OCI-LY3 (cell line): ENCODE measurements around the gene ELAPOR1.

Experiments used
- H2AFZ ChIP-seq: fragments of 200-600, 300-600 bp; shearing (Covaris generic); 2 replicates; pipeline ENCODE4 v1.6.0; 2014; ENCODE audit warnings: antibody characterized with exemption, low read depth, low read length
- H3K27ac ChIP-seq: fragments of 200-600, 300-600 bp; sonication (generic); 2 replicates; pipeline ENCODE4 v1.5.1; 2014; ENCODE audit warnings: mild to moderate bottlenecking, low read length, moderate library complexity, mixed read lengths
- H3K27me3 ChIP-seq: fragments of 200-600, 300-600 bp; sonication (generic); 2 replicates; pipeline ENCODE4 v1.6.1; 2014; ENCODE audit warnings: low read depth, low read length, mixed read lengths
- H3K36me3 ChIP-seq: fragments of 200-600, 300-600 bp; sonication (generic); replicated peaks from 2 replicates; pipeline ENCODE3; 2014; ENCODE audit warnings: low read depth, low read length, mixed read lengths
- H3K4me1 ChIP-seq: fragments of 300-600, 200-600 bp; sonication (generic); 2 replicates; pipeline ENCODE4 v1.6.1; 2014; ENCODE audit warnings: low read length, mixed read lengths
- H3K4me2 ChIP-seq: fragments of 200-600, 300-600 bp; sonication (generic); 2 replicates; pipeline ENCODE4 v1.6.1; 2014; ENCODE audit warnings: low read length, mixed read lengths
- H3K4me3 ChIP-seq: fragments of 300-600, 200-600 bp; sonication (generic); 2 replicates; pipeline ENCODE4 v1.5.1; 2014; ENCODE audit warnings: antibody characterized with exemption, mild to moderate bottlenecking, low read length, moderate library complexity
- H3K79me2 ChIP-seq: fragments of 300-600, 200-600 bp; shearing (Covaris generic); 2 replicates; pipeline ENCODE4 v1.6.1; 2014; ENCODE audit warnings: mild to moderate bottlenecking, low read length, mixed read lengths
- H3K9ac ChIP-seq: fragments of 300-600, 200-600 bp; shearing (Covaris generic); 2 replicates; pipeline ENCODE4 v1.6.0; 2014; ENCODE audit warnings: mild to moderate bottlenecking, low read length, moderate library complexity
- H3K9me3 ChIP-seq: fragments of 200-600, 300-600 bp; shearing (Covaris generic); 2 replicates; pipeline ENCODE4 v1.6.1; 2014; ENCODE audit warnings: low read length, mixed read lengths; ENCODE audit not compliant: insufficient read depth
- H4K20me1 ChIP-seq: fragments of 200-600, 300-600 bp; sonication (generic); 2 replicates; pipeline ENCODE4 v1.6.1; 2016; ENCODE audit warnings: low read length, mixed read lengths; ENCODE audit not compliant: insufficient read depth
- CTCF ChIP-seq: fragments of 200-600, 300-600 bp; sonication (generic); IDR thresholded peaks from 2 replicates; pipeline ENCODE4 v1.5.1; 2014; ENCODE audit warnings: antibody characterized with exemption, low read length, low read depth
- EZH2phosphoT487 ChIP-seq: fragments of 200-600 bp; shearing (Covaris generic); IDR thresholded peaks from 2 replicates; pipeline ENCODE4 v1.6.1; 2018; ENCODE audit warnings: antibody characterized with exemption, mixed run types, low read depth

ELAPOR1 gene

DNA sequence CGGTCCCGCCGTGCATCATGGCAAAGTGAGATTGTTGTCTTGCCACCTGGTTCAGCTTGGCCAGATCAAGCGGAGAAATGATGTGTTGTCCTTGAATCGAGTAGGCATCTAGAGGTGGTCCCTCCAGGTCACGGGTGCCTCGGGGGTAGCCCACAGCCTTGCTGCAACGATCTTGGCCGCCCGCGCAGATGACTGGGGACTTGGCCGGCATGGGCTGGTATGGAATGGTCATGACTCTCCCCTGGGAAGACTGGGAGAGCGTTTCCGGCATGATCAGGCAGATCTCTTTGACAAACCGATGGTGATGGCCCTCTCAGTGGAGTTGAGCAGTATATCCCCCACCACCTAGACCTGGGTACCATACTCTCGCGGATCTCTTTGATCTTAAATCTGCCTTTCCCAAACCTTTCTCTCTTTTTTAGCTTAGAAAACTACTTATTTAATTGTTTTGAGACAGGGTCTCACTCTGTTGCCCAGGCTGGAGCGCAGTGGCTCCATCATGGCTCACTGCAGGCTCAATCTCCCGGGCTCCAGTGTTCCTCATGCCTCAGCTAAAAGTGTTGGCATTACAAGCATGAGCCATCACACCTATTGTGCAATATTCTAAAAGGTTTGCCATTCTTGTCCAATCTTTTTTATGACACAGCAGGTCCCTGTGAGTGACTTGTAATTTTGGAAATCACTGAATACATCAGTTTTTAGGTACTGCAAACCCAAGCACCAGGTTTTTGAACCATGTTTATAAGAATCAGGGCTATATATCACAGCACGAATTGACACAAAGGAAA is 9.4 kb upstream of the ELAPOR1 start:
- H3K79me2 ChIP-seq: peaks cover 23% of the 10 kb centered on the region
- peaks cover 3% of the 10 kb centered on the region; the same call in 1 of the 2 replicates for H4K20me1 ChIP-seq
- no peak overlapping the region for H3K9ac ChIP-seq
- no peak for TF ChIP-seq CTCF
- no peak overlapping the region for H3K4me2 ChIP-seq
- peaks cover 3% of the 10 kb centered on the region; the same call in 1 of the 2 replicates for H3K4me1 ChIP-seq
- H3K4me3 ChIP-seq: no peak overlapping the region
- H3K36me3 ChIP-seq: peaks cover 4% of the 10 kb centered on the region
- no peaks in the 10 kb centered on the region for H3K27me3 ChIP-seq
- H3K27ac ChIP-seq: no peak overlapping the region
- H2AFZ ChIP-seq: no peak overlapping the region
- no peaks in the 10 kb centered on the region for H3K9me3 ChIP-seq

GRCh38 chr1:109105881-109106280 is 8.0 kb upstream of the ELAPOR1 start:
- H3K4me3 ChIP-seq: no peak overlapping the region
- H4K20me1 ChIP-seq: peaks cover 3% of the 10 kb centered on the region; the same call in 1 of the 2 replicates
- no peak overlapping the region for H3K4me2 ChIP-seq
- peaks cover 3% of the 10 kb centered on the region; the same call in 1 of the 2 replicates for H3K4me1 ChIP-seq
- H2AFZ ChIP-seq: no peak overlapping the region
- peaks cover 14% of the 10 kb centered on the region for H3K79me2 ChIP-seq
- no peak overlapping the region for H3K27ac ChIP-seq
- no peaks in the 10 kb centered on the region for H3K9me3 ChIP-seq
- no peaks in the 10 kb centered on the region; the same call in 1 of the 2 replicates for H3K27me3 ChIP-seq
- TF ChIP-seq CTCF (no peak), EZH2phosphoT487 (no peak)
- H3K9ac ChIP-seq: no peak overlapping the region
- H3K36me3 ChIP-seq: peaks cover 4% of the 10 kb centered on the region

GRCh38 chr1:109107785-109108184 is 6.1 kb upstream of the ELAPOR1 start:
- no peak overlapping the region for H2AFZ ChIP-seq
- H4K20me1 ChIP-seq: no peaks in the 10 kb centered on the region
- H3K9ac ChIP-seq: no peak overlapping the region
- H3K4me2 ChIP-seq: no peak overlapping the region
- TF ChIP-seq EZH2phosphoT487 (no peak), CTCF (no peak)
- H3K4me1 ChIP-seq: no peaks in the 10 kb centered on the region; the same call in 1 of the 2 replicates
- no peaks in the 10 kb centered on the region for H3K9me3 ChIP-seq
- H3K36me3 ChIP-seq: no peaks in the 10 kb centered on the region
- no peak overlapping the region for H3K27ac ChIP-seq
- peaks cover 3% of the 10 kb centered on the region for H3K27me3 ChIP-seq
- no peaks in the 10 kb centered on the region for H3K79me2 ChIP-seq
- no peak overlapping the region for H3K4me3 ChIP-seq

GRCh38 chr1:109109906-109110305 is 4.0 kb upstream of the ELAPOR1 start:
- H3K4me3 ChIP-seq: no peak overlapping the region
- no peaks in the 10 kb centered on the region for H3K79me2 ChIP-seq
- H3K27me3 ChIP-seq: peaks cover 7% of the 10 kb centered on the region
- no peak overlapping the region for H2AFZ ChIP-seq
- H3K27ac ChIP-seq: no peak overlapping the region
- no peak overlapping the region for H3K9ac ChIP-seq
- H3K36me3 ChIP-seq: no peaks in the 10 kb centered on the region
- H3K4me2 ChIP-seq: no peak overlapping the region
- H3K4me1 ChIP-seq: no peaks in the 10 kb centered on the region; the same call in 1 of the 2 replicates
- H3K9me3 ChIP-seq: no peaks in the 10 kb centered on the region
- no peak for TF ChIP-seq EZH2phosphoT487
- no peak for TF ChIP-seq CTCF
- no peaks in the 10 kb centered on the region for H4K20me1 ChIP-seq
